ENCODE results near the gene RNF39.

- TF ChIP-seq, protein P1, sequence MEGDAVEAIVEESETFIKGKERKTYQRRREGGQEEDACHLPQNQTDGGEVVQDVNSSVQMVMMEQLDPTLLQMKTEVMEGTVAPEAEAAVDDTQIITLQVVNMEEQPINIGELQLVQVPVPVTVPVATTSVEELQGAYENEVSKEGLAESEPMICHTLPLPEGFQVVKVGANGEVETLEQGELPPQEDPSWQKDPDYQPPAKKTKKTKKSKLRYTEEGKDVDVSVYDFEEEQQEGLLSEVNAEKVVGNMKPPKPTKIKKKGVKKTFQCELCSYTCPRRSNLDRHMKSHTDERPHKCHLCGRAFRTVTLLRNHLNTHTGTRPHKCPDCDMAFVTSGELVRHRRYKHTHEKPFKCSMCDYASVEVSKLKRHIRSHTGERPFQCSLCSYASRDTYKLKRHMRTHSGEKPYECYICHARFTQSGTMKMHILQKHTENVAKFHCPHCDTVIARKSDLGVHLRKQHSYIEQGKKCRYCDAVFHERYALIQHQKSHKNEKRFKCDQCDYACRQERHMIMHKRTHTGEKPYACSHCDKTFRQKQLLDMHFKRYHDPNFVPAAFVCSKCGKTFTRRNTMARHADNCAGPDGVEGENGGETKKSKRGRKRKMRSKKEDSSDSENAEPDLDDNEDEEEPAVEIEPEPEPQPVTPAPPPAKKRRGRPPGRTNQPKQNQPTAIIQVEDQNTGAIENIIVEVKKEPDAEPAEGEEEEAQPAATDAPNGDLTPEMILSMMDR (IDR thresholded peaks at IDR 0.05; ENCODE audit: insufficient read depth, low read length, poor library complexity, severe bottlenecking) = no peak
- TF ChIP-seq EZH2phosphoT487 (conservative IDR thresholded peaks at IDR 0.05; ENCODE audit: low read length) = no peak
These were observed 41.2 kb upstream of the RNF39 start for GRCh38 chr6:30116724-30117123.
